Airway epithelial cell (primary cell): ENCODE results near the gene POTEE. TPM values are rescaled to one million over a fixed set of nuclear protein-coding genes. Genes with fewer than 3 reads are reported as not detected.

Experiments
- total RNA-seq: library from RNA; depleted of rRNA; stranded (reverse); fragments of >200 nt; gene quantifications from 2 replicates; pipeline ENCODE4 v1.2.3, GENCODE V29; 2015

The POTEE gene
- total RNA-seq = not detected in 2 replicates

GRCh38 chr2:131209030-131209772, at the start of gene POTEE:
Gene POTEE (plus strand): TSS chr2:131209536. CDS start chr2:131218403, 8,867 bp downstream.

Other genes starting within 250 kb of the POTEE start
- 85.1 and 95.7 TPM in 2 replicates for gene FAM168B, start 116.1 kb upstream of the POTEE start, total RNA-seq
- gene PLEKHB2, start 104.2 kb upstream of the POTEE start, total RNA-seq = 68.9 and 97.8 TPM in 2 replicates
- gene RAB6D, start 154.6 kb downstream of the POTEE start, total RNA-seq = not detected in 2 replicates